NCI-H128 (cell line): ENCODE results near the gene SPRR2B.
"Not testable (repeated sequence)": the region's sequence is repeated elsewhere in the genome, so short reads cannot be mapped to it uniquely, and the experiment has no call there.

ENCODE experiments used
- DNase-seq: peaks from one replicate; lab custom pipeline; 2025; ENCODE audit not compliant: unreplicated experiment; lab: John Stamatoyannopoulos, UW

SPRR2B gene

DNA sequence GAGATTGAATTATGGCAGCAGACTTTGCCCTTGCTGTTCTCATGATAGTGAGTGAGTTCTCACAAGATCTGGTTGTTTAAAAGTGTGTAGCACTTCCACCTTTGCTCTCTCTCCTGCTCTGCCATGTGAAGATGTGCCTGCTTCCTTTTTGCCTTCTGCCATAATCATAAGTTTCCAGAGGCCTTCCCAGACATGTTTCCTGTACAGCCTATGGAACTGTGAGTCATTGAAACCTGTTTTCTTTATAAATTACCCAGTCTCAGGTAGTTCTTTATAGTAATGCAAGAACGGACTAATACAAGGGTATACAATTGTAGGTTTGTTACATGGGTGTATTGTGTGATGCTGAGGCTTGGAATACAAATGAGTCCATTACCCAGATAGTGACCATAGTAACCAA, 36.2 kb downstream of the SPRR2B start:
- DNase-seq = no peak

- DNase-seq = no peak
Observed at GRCh38 chr1:153032677-153033308, 38.6 kb downstream of the SPRR2B start.

DNA sequence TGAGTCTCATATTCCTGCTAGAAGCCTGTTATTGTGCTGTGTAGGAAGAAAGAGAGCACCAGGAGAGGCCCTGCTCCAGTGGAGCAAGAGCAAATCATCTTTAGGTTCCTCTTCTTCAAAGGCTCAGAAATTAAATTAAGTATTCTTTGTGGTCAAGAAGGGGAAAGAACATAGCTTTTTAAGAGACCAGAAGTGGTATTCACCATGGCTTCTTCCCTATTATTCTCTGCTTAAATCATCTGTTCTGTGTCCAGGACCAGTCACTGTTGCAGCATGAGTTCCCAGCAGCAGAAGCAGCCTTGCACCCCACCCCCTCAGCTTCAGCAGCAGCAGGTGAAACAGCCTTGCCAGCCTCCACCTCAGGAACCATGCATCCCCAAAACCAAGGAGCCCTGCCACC, 39.3 kb downstream of the SPRR2B start:
- no peak for DNase-seq

DNA sequence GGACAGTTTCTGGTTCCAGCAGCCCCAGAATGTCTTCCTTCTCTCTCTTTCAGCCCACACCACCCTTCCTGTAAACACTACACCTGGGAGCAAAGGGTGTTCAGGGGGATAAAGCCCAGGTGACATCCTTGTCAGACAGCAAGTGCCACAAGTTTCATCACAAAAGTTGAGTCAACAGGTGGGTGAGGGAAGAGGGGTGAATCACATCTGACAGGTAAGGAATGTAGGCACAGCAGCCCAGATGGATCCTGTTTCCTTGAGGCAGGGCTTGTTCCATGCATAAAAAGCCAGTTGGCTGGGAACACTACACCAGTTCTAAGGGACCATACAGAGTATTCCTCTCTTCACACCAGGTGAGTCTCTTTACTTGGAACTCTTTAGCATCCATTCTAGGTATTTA, 40.5 kb downstream of the SPRR2B start, which contains the start of gene SPRR1B:
Gene SPRR1B, plus strand, starts transcription at position 309 of the 400 bp plus-strand sequence. CDS start 1,143 bp downstream, outside the sequence.
- no peak for DNase-seq

DNA sequence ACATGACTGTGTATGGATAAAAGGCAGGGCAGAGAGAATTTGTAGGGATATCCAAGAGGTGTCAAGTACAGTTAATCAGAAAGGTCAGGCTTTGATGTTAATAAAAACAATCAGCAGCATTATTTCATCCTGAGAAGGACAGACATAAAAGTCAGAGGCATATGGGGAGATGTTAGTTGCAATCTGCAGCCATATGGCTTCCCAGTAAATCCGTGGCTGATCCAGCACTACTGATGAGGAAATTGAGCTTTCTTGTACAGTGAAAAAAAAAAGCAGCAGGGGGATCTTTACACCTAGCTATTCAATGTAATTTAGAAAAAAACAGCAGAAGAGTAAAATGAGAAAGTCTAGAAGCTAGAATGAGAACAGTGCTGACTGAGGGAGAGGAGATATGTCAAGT, 42.6 kb downstream of the SPRR2B start:
- no peak for DNase-seq

DNA sequence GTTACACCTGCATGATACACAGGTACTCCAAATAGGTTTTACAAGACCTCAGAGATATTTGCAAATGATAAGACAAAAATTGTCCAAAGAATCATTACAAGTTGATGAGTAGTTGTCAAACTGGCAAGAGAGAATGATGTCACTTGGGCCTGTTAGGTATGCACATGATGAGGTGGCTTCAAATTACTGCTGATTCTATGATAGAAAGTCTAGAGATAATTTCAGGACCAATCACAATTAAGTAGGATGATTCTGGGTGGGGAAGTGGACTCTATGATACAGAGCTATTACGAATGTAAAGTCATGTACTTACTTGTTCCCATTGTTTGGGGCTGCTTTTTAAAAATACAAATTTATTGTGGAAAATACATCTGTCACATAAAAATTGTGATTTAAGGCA, 45.6 kb downstream of the SPRR2B start:
- no peak for DNase-seq

DNA sequence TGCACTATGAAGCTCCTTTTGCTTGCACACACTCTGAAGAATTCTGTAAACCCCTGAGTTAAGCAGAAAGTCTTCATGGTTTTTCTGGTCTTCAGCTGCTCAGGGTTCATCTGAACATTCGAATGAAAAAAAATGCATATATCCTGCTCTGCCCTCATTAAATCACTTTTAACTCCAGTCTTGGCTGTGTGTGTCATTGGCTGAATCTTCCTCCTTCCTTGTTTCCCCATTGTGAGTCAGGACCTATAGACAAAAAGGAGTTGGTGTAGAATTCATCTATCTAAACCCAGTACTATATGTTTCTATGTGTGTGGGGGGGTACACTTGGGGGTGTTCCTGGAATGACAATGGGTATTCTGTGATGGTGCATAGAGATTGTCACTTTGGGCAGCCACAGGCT, 47.0 kb downstream of the SPRR2B start:
- DNase-seq = no peak

DNA sequence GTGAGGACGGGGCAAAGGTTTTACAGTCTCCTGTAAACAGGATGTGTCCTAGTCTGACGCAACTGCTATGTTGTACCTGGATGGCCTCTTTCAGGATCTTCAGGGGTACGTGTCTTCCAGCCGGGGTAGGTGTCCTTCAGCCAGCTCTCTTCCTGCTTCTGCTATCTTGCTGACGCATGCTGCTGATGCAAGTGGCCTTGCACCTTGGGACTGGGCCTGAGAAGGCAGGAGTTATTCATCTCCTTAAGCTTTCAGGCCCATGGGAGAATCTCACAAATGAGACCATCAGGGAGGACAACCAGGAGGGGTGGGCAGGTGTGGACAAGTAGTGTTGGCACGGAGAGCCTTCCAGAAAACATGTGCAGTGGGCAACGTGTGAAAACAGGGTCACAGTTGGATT, 48.3 kb downstream of the SPRR2B start:
- no peak for DNase-seq

DNA sequence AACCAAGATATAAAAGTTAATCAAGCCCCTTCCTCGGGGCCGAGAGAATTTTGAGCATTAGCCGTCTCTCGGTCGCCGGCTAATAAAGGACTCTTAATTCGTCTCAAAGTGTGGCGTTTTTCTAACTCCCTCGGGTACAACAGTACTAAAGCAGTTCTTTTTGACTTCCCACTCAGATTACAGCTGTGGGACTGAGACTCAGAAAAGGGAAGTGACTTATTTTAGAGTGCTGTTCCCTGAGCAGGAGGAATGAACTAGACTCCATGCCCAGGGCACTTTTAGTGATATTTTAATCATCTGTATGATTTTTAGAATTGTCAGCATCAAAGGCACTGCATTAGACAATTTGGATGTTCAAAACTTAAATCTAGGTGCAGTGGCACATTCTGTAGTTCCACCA, 49.1 kb downstream of the SPRR2B start:
- not testable (repeated sequence) for DNase-seq

DNA sequence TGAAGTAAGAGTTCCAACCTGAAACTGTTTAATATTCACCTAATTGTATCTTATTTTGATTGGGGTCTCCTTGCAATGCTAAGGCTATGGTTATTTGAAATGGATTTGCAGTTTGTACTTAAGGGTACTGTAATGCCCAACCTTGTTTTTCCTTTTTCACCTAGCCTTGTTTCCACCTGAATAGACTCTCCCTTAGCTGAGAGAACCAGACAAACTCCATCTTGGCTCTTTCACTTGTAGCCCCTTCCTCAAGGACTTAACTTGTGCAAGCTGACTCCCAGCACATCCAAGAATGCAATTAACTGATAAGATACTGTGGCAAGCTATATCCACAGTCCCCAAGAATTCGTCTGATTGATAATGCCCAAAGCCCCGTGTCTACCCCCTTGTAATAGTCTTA, 49.6 kb downstream of the SPRR2B start:
- not testable (repeated sequence) for DNase-seq
